Dermis microvascular lymphatic vessel endothelial cell (primary cell): Measurements from ENCODE around the gene NARS2. TPM values are rescaled to one million over a fixed set of nuclear protein-coding genes. Genes with fewer than 3 reads are reported as not detected.

Experiments
- DNase-seq, 2 donors: peaks; one replicate each; pipeline versions ENCODE4 v3.0.0 to v3.0.0-alpha.2; 2010; ENCODE audit warnings: low read depth in 2 of 2
- total RNA-seq: library from RNA; depleted of rRNA; stranded (reverse); fragments of >200 nt; gene quantifications from 2 replicates; pipeline ENCODE4 v1.2.1, GENCODE V29; 2014

NARS2 gene
- total RNA-seq, 1 donor from 2014 or later = 12.1 TPM

DNA sequence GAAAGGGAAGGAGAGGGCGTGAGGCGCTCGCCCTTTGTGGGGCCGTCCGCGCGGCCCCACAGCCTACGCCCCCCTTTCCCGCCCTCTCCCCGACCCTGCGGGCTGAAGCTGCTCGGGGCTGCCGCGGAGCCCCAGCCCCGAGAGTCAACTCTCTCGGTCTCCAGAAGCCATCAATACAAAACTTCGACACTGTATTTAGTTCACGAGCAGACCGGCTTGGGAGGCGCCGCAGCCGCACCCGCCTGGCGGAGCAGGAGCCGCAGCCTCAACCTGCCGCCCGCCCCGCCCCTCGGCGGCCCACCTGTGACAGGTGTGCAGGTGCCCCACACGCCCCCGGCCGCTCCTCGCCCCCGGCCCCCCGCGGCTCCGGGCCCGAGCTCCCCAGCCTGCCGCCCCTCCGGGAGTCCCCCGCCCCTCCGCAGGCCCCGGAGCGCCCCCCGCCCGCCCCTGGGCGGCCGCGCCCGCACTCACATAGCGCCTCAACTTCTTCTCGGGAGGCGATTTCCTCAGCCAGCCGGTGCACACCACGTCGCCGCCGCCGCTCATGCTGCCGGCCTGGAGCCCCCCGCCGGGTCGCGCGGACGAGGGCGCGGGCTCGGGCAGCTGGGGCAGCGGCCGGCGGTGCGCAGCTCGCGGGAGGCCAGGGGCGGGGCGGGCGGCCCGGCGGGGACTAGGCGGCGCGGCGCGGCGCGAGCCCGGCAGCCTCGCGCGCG, 157.3 kb downstream of the NARS2 start, which contains the start of gene GAB2:
TSS of gene GAB2 (minus strand) at position 646 of the 713 bp plus-strand sequence. CDS start at position 546, 100 bp downstream.
- DNase-seq = no peak

DNA sequence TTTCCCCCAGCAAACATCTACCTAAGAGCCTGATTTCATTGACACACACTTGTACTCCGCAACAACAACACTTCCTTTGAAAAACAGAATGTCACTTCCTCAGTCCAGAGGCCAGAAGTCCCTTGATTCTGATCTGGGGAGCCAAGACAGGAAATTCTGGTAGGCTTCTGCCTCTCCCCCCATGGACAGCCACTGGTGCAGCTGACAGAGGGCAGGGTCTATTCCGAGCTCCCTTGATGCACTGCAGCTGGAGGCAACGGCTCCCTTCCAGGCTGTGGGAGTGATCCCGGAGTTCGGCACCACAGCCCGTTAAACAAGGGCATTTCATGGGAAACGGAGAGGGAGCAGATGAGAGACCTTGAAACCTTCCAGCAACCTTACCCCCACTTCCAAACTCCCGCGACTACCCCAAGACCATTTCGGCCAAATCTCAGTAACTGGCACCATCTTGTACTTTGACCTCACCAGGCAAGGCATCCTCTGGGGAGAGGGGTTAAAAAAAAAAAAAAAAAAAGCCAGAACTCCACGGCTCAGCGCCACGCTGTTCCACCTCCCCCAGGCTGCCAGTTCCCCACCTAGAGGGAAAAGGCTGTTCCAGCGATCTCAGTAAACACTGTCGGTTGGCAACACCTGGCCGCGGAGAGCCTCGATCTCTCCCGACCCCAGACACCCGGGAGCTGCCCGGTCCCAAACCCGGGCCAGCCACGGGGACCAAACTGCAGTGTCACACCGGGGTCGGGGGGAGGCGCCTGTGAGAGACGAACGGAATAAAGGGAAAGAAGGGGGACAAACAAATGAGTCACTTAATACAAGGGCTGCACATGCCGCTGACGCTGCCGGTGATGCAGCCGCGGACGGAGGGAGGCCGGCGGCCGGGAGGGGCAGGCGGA, 158.1 kb downstream of the NARS2 start:
- peak; percentile 76 to 93 for DNase-seq

DNA sequence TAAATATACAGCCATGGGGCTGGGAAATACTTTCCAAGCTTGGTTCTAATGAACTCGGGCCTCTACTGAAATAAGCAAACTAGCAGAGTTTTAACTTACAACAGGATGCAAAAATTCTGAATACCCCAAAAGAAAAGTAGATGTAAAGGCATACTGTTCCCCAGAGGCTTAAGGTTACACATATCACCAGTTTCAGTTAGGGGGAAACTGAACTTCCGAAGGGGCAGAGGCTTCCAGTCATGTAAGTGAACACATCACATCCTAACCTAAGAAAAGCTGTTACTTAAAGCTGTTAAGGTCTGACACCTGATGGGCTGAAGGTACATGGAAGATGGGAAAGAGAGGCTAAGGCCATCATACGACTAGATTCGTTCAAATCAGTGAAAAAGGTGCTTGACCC, 159.3 kb downstream of the NARS2 start:
- no peak for DNase-seq

DNA sequence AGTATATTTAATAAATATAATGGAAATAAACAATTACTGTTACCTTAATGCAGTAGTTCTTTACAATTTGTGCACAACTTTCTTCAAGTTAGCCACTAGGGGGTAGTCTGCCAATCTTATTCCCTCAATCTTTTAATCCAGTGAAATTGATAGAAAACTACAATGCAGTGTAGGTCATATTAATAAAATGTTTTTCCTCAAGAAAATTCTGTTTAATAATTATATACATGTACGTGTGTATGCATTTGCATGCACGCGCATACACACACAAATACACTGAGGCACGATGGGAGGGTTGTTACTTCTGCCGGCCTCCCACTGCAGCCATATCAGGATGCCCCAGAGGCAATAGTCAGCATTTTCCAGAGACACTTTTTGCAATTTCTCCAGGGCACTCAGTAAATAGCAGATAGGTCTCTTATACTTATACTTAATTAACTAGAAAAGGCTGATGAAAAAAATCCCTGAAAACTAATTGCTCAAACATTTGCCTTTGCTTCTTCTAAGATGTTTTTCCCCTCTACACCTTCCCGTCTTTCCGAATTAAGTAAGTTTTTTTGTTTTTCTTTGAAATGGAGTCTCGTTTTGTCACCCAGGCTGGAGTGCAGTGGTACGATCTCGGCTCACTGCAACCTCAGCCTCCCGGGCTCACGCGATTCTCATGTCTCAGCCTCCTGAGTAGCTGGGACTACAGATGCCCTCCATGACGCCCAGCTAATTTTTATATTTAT, 160.2 kb downstream of the NARS2 start:
- peak in 1 of 2 donors; percentile 55 for DNase-seq

DNA sequence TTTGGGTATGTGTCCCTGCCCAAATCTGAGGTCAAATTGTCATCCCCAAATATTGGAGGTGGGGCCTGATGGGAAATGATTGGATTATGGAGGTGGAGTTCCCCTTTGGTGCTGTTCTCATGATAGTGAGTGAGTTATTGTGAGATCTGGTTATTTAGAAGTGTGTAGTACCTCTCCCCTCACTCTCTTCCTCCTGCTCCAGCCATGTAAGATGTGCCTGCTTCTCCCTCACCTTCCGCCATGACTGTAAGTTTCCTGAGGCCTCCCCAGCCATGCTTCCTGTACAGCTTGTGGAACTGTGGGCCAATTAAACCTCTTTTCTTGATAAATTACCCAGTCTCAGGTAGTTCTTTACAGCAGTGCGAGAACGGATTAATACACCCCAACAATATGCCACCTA, 166.0 kb downstream of the NARS2 start:
- no peak for DNase-seq

DNA sequence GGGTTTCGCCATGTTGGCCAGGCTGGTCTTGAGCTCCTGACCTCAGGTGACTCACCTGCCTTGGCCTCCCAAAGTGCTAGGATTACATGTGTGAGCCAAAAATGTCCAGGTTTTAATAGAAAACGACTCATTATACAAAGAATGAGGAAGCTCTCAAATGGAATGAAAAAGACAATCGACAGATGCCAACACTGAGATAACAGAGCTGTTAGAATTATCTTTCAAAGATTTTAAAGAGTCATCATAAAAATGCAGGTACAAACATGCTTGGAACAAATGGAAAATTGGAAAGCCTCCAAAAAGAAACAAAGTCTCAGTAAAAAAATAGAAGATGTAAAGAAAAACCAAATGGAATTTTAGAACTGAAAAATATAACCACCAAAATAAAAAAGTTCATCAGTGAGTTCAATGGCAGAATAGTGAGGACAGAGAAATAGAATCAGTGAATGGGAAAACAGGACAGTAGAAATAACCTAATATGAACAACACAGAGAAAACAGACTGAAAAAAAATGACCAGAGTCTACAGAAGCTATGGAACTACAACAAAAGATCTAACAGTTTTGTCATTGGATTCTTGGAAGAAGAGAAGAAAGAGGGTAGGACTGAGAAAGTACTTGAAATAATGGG, 168.0 kb downstream of the NARS2 start:
- DNase-seq = no peak

DNA sequence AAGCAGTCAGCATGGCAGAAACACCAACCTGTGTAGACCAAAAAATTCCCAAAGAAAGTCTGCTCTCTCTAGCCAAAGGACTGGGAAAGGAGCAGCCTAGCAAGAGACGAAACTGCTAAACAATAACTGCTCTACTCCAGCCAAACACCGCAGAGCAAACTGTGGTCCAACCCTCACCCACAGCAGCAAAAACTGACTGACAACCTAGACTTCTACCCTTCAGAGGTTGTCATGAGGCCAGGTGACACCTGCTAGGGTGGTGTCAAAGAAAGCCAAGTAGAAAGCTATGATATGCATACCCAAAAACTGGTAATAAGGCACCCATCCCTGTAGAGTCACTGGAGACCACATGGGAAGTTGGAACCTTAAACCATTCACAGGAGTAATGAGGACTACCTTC, 168.9 kb downstream of the NARS2 start:
- no peak for DNase-seq

DNA sequence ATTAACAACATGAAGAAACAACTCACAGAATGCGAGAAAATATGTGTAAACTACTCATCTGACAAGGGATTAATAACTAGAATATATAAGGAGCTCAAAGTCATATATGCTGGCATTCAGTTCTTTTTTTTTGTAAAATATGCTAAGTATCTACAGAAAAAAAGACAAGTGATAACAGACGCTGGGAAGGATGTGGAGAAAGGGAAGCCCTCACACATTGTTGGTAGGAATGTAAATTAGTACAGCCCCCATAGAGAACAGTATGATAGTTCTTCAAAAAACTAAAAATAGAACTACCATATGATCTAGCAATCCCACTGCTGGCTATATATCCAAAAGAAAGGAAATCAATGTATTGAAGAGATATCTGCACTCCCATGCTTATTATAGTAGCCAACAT, 170.9 kb downstream of the NARS2 start:
- no peak for DNase-seq

DNA sequence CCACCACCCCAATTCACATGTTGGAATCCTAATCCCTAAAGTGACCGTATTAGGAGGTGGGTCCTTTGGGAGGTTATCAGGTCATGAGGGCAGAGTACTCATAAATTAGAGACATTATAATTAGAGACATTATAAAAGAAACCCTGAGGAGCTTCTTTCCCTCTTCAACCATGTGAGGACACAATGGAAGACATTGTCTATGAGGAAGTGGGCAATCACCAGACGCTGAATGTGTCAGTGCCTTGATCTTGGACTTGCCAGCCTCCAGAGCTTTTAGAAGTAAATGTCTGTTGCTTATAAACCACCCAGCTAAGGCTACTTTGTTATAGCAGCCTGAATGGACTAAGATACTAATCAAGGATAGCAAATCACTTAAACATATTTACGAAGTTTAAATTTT, 171.8 kb downstream of the NARS2 start:
- DNase-seq = no peak

DNA sequence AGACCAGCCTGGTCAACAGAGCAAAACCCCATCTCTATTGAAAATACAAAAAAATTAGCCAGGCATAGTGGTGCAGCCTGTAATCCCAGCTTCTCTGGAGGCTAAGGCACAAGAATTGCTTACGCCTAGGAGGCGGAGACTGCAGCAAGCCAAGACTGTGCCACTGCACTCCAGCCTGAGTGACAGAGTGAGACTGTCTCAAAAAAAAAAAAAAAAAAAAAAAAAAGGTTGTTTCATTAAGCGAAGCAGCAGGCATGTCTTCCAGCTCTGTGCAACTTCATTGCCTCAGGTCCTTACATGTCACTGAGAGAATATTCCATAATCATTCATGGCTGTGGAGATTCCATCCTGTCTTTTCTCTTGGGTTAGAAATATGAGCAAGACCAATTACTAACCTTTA, 174.0 kb downstream of the NARS2 start:
- no peak for DNase-seq

DNA sequence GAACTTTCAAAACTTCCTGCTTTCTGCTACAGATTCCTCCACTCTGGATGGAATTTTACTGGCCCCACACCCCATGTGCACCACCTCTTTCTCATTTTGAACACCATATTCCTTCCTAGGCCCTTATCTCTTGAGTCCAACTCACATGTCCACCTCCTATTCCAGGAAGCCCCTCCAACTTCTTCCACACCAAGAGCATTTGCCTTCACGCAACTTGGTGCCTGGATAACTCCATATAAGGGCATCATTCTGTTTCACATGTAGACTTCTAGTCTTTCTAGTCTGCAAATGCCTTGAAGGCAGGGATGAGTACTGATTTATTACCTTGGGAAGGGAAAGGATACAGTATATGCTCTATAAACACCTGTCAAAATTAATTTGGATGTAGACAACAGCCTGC, 174.5 kb downstream of the NARS2 start:
- DNase-seq = no peak

DNA sequence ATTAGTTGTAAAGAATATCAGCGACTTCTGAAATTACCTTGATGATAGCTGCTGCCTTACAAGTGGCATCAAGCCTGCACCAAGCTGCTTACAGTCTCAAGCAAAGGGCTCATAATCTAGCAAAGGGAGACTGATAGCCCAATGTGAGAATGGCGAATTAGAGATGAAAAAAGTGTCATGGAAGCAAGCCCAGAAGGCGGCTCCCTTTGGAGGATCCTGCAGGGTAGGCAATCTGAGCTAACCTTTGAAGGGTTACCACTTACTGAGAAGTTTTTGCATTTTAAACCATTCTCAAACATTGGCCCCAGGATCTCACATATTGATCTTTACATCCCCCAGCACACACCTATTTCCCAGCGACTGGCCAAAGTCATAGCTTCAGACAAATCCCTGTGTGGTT, 175.5 kb downstream of the NARS2 start:
- no peak for DNase-seq

DNA sequence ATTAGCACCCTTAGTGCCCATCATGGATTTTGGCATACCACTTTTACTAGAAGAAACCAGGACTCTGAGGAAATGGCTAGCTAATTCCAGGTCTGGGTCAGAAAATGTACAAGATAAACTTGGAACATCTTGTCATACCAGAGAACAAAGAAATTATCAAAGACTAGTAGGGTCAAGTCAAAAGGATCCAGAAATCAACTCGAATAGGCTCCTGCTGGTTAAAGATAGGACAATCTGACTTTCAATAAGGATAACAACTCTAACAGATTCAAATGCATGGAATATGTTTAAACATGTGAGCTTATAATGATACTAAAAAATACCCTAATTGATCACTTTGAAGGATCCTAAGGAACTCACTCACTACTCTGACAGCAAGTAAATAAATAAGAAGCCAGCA, 175.9 kb downstream of the NARS2 start:
- DNase-seq = no peak

DNA sequence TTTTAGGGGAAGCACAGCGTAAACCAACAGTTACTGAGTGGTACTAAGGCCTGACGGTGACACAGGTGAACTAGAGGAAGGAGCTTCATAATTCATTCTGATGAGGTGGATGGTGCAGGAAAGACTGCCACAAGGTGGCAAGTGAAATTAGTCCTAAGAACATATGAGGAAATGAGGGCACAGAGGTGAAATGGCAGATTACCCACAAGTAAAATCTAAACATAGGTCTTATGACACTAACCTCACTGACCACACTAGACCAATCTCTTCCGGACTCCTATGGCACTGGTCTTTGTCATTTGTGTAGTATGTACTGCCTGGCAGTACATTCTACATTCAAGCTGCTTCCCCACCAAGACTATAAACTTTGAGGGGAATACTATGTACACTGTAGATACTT, 177.3 kb downstream of the NARS2 start:
- no peak for DNase-seq

DNA sequence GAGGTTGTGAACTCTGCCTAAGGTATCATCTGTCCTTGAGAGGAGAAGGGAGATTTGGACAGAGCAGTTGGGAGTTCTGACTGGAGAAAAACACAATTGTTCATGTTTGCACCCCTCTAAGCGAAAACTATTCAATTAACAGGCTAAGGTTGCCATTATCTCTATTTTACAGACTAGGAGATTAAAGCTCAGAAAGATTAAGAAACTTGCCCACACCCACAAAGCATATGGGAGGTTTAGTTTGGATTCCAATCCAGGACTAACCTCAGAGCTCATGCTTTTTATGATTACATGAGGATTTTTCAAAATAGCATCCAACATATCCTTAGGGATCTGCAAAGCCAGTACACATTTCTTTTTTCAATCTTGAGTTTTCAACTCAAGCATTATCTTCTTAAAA, 179.1 kb downstream of the NARS2 start:
- no peak for DNase-seq

DNA sequence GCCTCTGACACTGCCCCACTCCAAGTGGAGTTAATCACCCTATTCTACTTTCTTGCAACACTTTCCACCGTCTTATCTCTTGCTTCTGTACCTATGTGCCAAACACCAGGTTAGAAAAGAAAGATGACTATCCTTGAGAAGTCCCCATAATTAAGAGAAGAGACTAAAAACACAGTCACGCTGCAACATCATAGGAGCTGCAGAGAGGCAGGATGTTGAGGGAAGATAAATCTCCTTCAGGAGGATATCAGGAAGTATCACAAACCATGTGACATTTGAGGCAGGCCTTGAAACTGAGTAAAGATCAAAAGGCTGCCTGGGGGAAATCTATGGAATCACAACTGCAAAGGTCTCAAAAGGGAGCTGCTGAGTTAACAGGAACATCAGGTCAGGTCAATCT, 181.8 kb downstream of the NARS2 start:
- no peak for DNase-seq

DNA sequence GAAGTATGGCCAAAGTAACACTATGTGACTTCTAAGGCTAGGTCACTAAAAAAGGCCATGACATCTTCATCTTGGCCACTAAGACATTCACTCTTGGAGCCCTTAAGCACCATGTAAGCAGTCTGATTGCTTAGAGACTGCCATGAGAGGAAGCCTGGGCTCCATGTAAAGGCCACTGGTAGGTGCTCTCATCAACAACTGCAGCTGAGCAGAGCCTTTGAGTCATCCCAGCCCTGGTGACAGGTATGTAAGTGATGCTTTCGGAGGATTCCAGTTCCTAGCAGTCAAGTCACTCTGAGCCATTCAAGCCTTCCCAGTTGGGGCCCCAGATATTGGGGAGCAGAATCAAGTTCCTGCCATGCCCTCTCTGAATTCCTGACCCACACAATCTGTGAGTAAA, 183.2 kb downstream of the NARS2 start:
- DNase-seq = no peak

DNA sequence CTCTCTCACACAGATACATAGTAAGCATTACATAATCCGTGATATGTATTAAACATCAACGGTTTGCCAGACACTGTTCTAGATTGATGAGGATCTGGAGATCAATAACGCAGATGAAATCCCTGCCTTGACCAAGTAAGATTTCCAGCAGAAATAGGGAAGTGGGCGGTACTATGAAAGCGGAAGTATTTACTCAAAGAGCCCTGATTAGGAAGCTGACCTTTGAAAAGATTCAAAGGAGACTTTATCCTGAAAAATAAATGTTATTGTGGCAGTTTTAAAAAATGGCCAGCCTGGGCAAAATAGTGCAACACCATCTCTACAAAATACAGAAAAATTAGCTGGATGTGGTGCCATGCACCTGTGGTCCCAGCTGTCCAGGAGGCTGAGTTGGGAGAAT, 183.9 kb downstream of the NARS2 start:
- no peak for DNase-seq

DNA sequence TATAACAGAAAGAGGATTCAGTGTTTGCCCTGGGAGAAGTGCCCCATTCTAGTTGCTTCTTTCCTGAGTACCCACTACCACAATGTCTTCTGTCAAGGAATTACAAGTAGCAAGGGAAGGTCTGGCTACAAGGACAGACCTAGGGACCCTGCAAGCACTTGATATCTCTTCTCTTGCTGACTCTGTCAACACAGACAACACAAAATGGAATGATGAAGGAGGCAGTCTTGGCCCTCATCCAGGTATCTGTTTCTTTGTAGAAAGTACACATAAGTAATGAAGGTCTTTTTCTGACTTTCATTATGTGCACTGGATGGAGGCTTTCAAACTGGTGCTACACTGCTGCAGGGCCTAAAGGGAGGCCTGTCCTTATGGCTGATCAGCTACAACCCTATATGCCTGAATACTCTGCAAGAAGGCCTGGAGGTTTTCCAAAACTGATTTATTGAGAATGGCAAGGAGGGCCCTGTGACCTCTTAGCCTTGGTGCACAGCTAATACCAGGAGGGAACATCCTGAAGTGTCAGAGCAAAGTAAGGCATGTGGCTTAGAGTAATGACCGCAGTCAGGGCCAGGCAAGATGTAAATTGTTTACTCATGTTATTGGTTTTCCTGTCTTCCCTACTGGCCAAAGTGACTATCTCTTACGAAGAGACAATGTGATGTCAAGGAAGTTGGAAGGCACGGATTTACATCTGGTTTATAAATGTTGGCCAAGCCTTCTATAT, 188.3 kb downstream of the NARS2 start:
- no peak for DNase-seq
